ENCODE measurements around the gene ARL4A. TPM values are rescaled to one million over a fixed set of nuclear protein-coding genes. Genes with fewer than 3 reads are reported as not detected.

Gene ARL4A
- 10 to 100 TPM; 27.5 to 88.8 TPM for total RNA-seq

- intact Hi-C loops (cut with DNase I), result loop anchor here (5.0 to 10.0 kb wide), 2 partner anchors 238 to 430 kb away; no protein-coding TSS in a partner anchor
- Histone ChIP-seq H3K4me1 (no peaks in the 10 kb centered on the region), H3K27ac (peak within 1 kb of the TSS; percentile 90), H3K27me3 (no peaks in the 10 kb centered on the region), H3K4me3 (peak within 1 kb of the TSS; percentile 77), H3K9me3 (no peaks in the 10 kb centered on the region), H3K36me3 (no peaks in the 10 kb centered on the region), H3K9ac (ENCODE audit: low read depth in 2 of 2, low read length in 2 of 2) (peak within 1 kb of the TSS; percentile 70 to 89)
- DNase-seq, result peak; percentile 100
- TF ChIP-seq CTCF (IDR thresholded peaks at IDR 0.05), result no peak
Observed at GRCh38 chr7:12686891-12687717, at the start of gene ARL4A. TSS of gene ARL4A (plus strand) at chr7:12687633. CDS start at chr7:12688255, 622 bp downstream.

DNA sequence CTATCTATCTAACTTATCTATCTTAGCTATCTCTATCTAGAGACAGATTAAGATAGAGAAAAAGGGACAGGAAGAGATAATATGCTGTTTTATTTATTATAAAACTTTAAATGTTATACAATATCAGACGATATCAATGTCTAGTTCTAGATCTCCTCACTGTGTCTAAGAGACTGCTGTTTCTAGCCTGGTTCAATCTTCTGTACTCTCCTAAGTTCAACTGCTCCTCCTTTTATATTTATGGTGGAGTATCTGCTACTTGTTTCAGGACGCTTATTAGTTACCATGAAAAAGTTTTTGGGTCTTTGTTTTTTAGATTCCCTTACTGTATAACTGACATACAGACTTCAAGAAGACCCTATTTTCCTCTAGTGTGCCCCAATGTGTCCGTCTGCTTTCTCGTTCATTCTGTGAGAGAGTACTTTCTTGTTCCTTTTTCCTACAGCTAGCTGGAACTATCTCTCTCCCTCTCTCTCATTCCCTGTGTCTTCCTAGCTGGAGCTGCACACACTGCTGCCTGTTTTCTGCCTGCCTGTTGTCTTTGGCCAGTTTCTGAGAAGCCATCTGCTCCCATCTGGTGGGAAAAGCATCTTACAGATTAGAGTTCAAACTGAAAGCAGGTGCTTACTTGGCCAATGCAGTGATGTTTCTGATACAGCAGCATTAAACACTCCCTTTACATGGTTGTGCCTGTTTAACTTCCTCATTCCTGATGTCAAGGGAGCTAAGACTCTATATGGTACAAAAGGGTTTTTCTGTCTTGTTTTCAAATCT is 49.4 kb upstream of the ARL4A start:
- no peak for TF ChIP-seq CTCF (IDR thresholded peaks at IDR 0.05)
- no peak for DNase-seq
- H3K9ac ChIP-seq (ENCODE audit: low read depth in 2 of 2, low read length in 2 of 2), result no peak overlapping the region
- no peak overlapping the region for H3K4me3 ChIP-seq
- intact Hi-C loops (cut with DNase I), result no loop called here
- no peaks in the 10 kb centered on the region for H3K36me3 ChIP-seq
- no peak overlapping the region for H3K27ac ChIP-seq
- no peaks in the 10 kb centered on the region for H3K27me3 ChIP-seq
- peaks cover 5% of the 10 kb centered on the region for H3K4me1 ChIP-seq
- H3K9me3 ChIP-seq, result no peaks in the 10 kb centered on the region

DNA sequence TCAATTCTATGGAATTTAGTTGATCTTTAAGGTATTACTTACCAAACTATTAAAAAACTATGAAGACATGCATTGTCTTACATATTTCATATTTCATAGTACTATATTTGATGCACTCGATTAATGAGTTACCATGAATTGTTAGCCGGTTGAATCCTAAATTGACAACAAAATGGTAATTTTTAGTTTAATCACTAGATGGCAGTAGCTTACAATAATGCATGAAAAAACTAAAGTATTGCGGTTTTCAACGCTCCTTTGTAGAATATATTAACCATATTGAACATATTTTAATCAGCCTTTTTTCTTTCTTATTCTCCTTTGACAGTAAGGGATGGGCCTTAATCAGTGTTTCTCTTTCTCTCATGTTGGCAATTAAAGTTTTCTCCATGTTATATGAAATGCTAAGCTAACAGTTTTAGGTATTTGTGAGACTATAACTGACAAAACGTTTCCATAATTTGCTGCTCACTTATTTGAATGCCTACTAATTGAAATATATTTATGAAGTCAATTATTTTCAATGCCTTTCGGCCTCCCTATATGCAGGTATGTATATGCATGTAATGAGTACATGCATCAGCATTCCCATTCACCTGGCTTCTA is 48.5 kb upstream of the ARL4A start:
- peaks cover 5% of the 10 kb centered on the region for H3K4me1 ChIP-seq
- no peaks in the 10 kb centered on the region for H3K36me3 ChIP-seq
- no peak overlapping the region for H3K4me3 ChIP-seq
- no peak for DNase-seq
- no peak overlapping the region for H3K9ac ChIP-seq (ENCODE audit: low read depth in 2 of 2, low read length in 2 of 2)
- intact Hi-C loops (cut with DNase I), result no loop called here
- peak; percentile 49 for TF ChIP-seq CTCF (IDR thresholded peaks at IDR 0.05)
- H3K9me3 ChIP-seq, result no peaks in the 10 kb centered on the region
- H3K27me3 ChIP-seq, result no peaks in the 10 kb centered on the region
- H3K27ac ChIP-seq, result no peak overlapping the region

GRCh38 chr7:12640299-12641096 is 46.9 kb upstream of the ARL4A start:
- H3K9ac ChIP-seq (ENCODE audit: low read depth in 2 of 2, low read length in 2 of 2), result no peak overlapping the region
- DNase-seq, result no peak
- peaks cover 5% of the 10 kb centered on the region for H3K4me1 ChIP-seq
- intact Hi-C loops (cut with DNase I), result loop anchor here (2.0 kb wide), 1 partner anchor 42 kb away; no protein-coding TSS in a partner anchor
- no peaks in the 10 kb centered on the region for H3K36me3 ChIP-seq
- H3K9me3 ChIP-seq, result no peaks in the 10 kb centered on the region
- H3K27ac ChIP-seq, result no peak overlapping the region
- no peak for TF ChIP-seq CTCF (IDR thresholded peaks at IDR 0.05)
- no peaks in the 10 kb centered on the region for H3K27me3 ChIP-seq
- no peak overlapping the region for H3K4me3 ChIP-seq
